Type B pancreatic cell (in vitro differentiated cells): ENCODE results near the gene CHRM5. TPM values are rescaled to one million over a fixed set of nuclear protein-coding genes. Genes with fewer than 3 reads are reported as not detected.

ENCODE experiments used
- DNase-seq: peaks from one replicate; pipeline ENCODE4 v3.0.0; 2021; ENCODE audit warnings: mixed read lengths; ENCODE audit not compliant: unreplicated experiment; ENCODE audit errors: extremely low spot score
- H3K27ac Mint-ChIP-seq: 2 replicates; pipeline ENCODE4 v1.8.0; 2021; ENCODE audit warnings: mild to moderate bottlenecking, mixed read lengths
- H3K27me3 Mint-ChIP-seq: 2 replicates; pipeline ENCODE4 v1.8.0; 2021; ENCODE audit warnings: mixed read lengths
- H3K36me3 Mint-ChIP-seq: 2 replicates; pipeline ENCODE4 v1.8.0; 2021; ENCODE audit warnings: mixed read lengths
- H3K4me1 Mint-ChIP-seq: one replicate; pipeline ENCODE4 v1.8.0; 2021; ENCODE audit warnings: mixed read lengths; ENCODE audit not compliant: unreplicated experiment
- H3K4me3 Mint-ChIP-seq: 2 replicates; pipeline ENCODE4 v1.8.0; 2021; ENCODE audit warnings: mild to moderate bottlenecking, mixed read lengths
- H3K9me3 Mint-ChIP-seq: 2 replicates; pipeline ENCODE4 v1.8.0; 2021; ENCODE audit warnings: mixed read lengths
- CTCF ChIP-seq: fragments of 200-600 bp; sonication (generic); conservative IDR thresholded peaks from 2 replicates; pipeline ENCODE4 v1.5.0; 2021; ENCODE audit warnings: antibody characterized with exemption, mild to moderate bottlenecking
- total RNA-seq: library from RNA; stranded (reverse); gene quantifications from 2 replicates; pipeline ENCODE4 v1.2.1, GENCODE V29; 2021; ENCODE audit warnings: low replicate concordance

The CHRM5 gene
- total RNA-seq, 1 donor from 2014 or later: not detected

- no peak for TF ChIP-seq CTCF
- DNase-seq: no peak
- Mint-ChIP-seq H3K4me1 (no peaks in the 10 kb centered on the region), H3K27ac (no peak overlapping the region), H3K4me3 (no peak overlapping the region), H3K27me3 (no peaks in the 10 kb centered on the region), H3K9me3 (no peaks in the 10 kb centered on the region), H3K36me3 (no peaks in the 10 kb centered on the region)
Observed at GRCh38 chr15:34031987-34032760, 63.9 kb downstream of the CHRM5 start.

GRCh38 chr15:34038023-34038870 lies 70.0 kb downstream of the CHRM5 start:
- TF ChIP-seq CTCF: no peak
- H3K4me1 Mint-ChIP-seq: peaks cover 9% of the 10 kb centered on the region
- peak overlapping the region; percentile 82 for H3K27ac Mint-ChIP-seq
- no peaks in the 10 kb centered on the region for H3K9me3 Mint-ChIP-seq
- peaks cover 2% of the 10 kb centered on the region for H3K27me3 Mint-ChIP-seq
- peak overlapping the region; percentile 95 for H3K4me3 Mint-ChIP-seq
- peak; percentile 79 for DNase-seq
- no peaks in the 10 kb centered on the region for H3K36me3 Mint-ChIP-seq

- no peak for TF ChIP-seq CTCF
- Mint-ChIP-seq H3K27ac (peak within 1 kb of the TSS; percentile 82), H3K4me3 (peak within 1 kb of the TSS; percentile 95), H3K4me1 (peaks cover 9% of the 10 kb centered on the region), H3K27me3 (peaks cover 2% of the 10 kb centered on the region), H3K36me3 (no peaks in the 10 kb centered on the region), H3K9me3 (no peaks in the 10 kb centered on the region)
- peak; percentile 78 for DNase-seq
Observed at GRCh38 chr15:34038871-34039789, 70.8 kb downstream of the CHRM5 start, which contains the start of gene AVEN. TSS of gene AVEN (minus strand) at chr15:34039204. CDS start at chr15:34039046, 158 bp downstream.

GRCh38 chr15:34039790-34040113 lies 71.5 kb downstream of the CHRM5 start:
- no peaks in the 10 kb centered on the region for H3K36me3 Mint-ChIP-seq
- peaks cover 9% of the 10 kb centered on the region for H3K4me1 Mint-ChIP-seq
- peak overlapping the region; percentile 79 for H3K4me3 Mint-ChIP-seq
- peak overlapping the region; percentile 59 for H3K27ac Mint-ChIP-seq
- H3K9me3 Mint-ChIP-seq: no peaks in the 10 kb centered on the region
- TF ChIP-seq CTCF: no peak
- peaks cover 2% of the 10 kb centered on the region for H3K27me3 Mint-ChIP-seq
- no peak for DNase-seq

- Mint-ChIP-seq H3K4me1 (peaks cover 5% of the 10 kb centered on the region), H3K27me3 (peaks cover 5% of the 10 kb centered on the region), H3K4me3 (no peak overlapping the region), H3K27ac (no peak overlapping the region), H3K9me3 (no peaks in the 10 kb centered on the region), H3K36me3 (no peaks in the 10 kb centered on the region)
- no peak for TF ChIP-seq CTCF
- DNase-seq: no peak
Observed at GRCh38 chr15:34043391-34043790, 75.1 kb downstream of the CHRM5 start.
